Ishikawa (cell line): Measurements from ENCODE around the gene CEP112.

ENCODE experiments used
- CREB1 ChIP-seq: IDR thresholded peaks from 2 replicates; pipeline ENCODE4 v1.6.1; 2012; ENCODE audit warnings: low read depth
- EP300 ChIP-seq: IDR thresholded peaks from 2 replicates; pipeline ENCODE4 v1.6.1; 2012; ENCODE audit warnings: borderline replicate concordance
- MAX ChIP-seq: IDR thresholded peaks from 2 replicates; pipeline ENCODE4 v1.6.1; 2012
- RAD21 ChIP-seq: IDR thresholded peaks from 2 replicates; pipeline ENCODE4 v1.6.1; 2012; ENCODE audit warnings: low read depth
- TF ChIP-seq, protein P1 (sequence below): IDR thresholded peaks from 2 replicates; pipeline ENCODE4 v1.6.1; 2012

GRCh38 chr17:65786479-65786878 lies 405.5 kb downstream of the CEP112 start:
- TF ChIP-seq, protein P1, sequence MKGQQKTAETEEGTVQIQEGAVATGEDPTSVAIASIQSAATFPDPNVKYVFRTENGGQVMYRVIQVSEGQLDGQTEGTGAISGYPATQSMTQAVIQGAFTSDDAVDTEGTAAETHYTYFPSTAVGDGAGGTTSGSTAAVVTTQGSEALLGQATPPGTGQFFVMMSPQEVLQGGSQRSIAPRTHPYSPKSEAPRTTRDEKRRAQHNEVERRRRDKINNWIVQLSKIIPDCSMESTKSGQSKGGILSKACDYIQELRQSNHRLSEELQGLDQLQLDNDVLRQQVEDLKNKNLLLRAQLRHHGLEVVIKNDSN: no peak
- TF ChIP-seq EP300 (no peak), MAX (no peak), RAD21 (no peak), CREB1 (no peak)
